BJ (cell line): ENCODE measurements around the gene PPFIA2. TPM values are rescaled to one million over a fixed set of nuclear protein-coding genes. Genes with fewer than 3 reads are reported as not detected.
"Not testable (repeated sequence)": the region's sequence is repeated elsewhere in the genome, so short reads cannot be mapped to it uniquely, and the experiment has no call there.

Experiments used
- CTCF ChIA-PET: fragments of 350-600 bp; formaldehyde crosslinking; extraction: SDS; loops from one replicate; lab custom pipeline; 2021; ENCODE audit warnings: antibody characterized with exemption, inconsistent platforms; lab: Yijun Ruan, JAX
- POLR2A ChIA-PET: fragments of 300-600 bp; sonication (Branson Sonifier 250); formaldehyde crosslinking; extraction: SDS; loops from one replicate; lab custom pipeline; 2021; ENCODE audit warnings: antibody characterized with exemption; lab: Charles Lee
- DNase-seq: peaks from one replicate; pipeline ENCODE4 v3.0.0-alpha.2; 2011; ENCODE audit warnings: low read depth
- H3K27me3 ChIP-seq: 2 replicates; pipeline ENCODE4 v1.6.0; 2011; ENCODE audit warnings: low read length; ENCODE audit not compliant: control insufficient read depth, insufficient read depth
- H3K36me3 ChIP-seq: 2 replicates; pipeline ENCODE4 v1.5.1; 2011; ENCODE audit warnings: low read length; ENCODE audit not compliant: control insufficient read depth, insufficient read depth
- H3K4me3 ChIP-seq: 2 replicates; pipeline ENCODE4 v1.5.1; 2011; ENCODE audit warnings: low read depth, mild to moderate bottlenecking, control low read depth, low read length
- CTCF ChIP-seq: IDR thresholded peaks from 2 replicates; pipeline ENCODE4 v1.5.1; 2011; ENCODE audit warnings: low read depth, mild to moderate bottlenecking, control low read depth, inconsistent platforms, low read length, moderate library complexity; ENCODE audit not compliant: insufficient read depth
- polyA plus RNA-seq: library from polyadenylated mRNA; depleted of rRNA; stranded (reverse); fragments of >200 nt; gene quantifications from 2 replicates; pipeline ENCODE4 v1.2.3, GENCODE V29; 2011

PPFIA2 gene
- polyA plus RNA-seq, 1 experiment: not detected

GRCh38 chr12:81212996-81213696 lies 546.0 kb downstream of the PPFIA2 start:
- no peak overlapping the region for H3K4me3 ChIP-seq
- peak; percentile 12 for DNase-seq
- no peak for TF ChIP-seq CTCF
- H3K27me3 ChIP-seq: no peaks in the 10 kb centered on the region
- CTCF ChIA-PET: no interaction called here
- H3K36me3 ChIP-seq: no peaks in the 10 kb centered on the region
- POLR2A ChIA-PET: no interaction called here

GRCh38 chr12:81211306-81211705 lies 547.8 kb downstream of the PPFIA2 start:
- H3K4me3 ChIP-seq: no peak overlapping the region
- POLR2A ChIA-PET: no interaction called here

GRCh38 chr12:81209772-81210225 lies 549.4 kb downstream of the PPFIA2 start:
- H3K4me3 ChIP-seq, H3K36me3 ChIP-seq, DNase-seq, H3K27me3 ChIP-seq, CTCF ChIA-PET, POLR2A ChIA-PET: not testable (repeated sequence)

More at GRCh38 chr12:81211306-81211705, 547.8 kb downstream of the PPFIA2 start:
- Histone ChIP-seq H3K36me3 (no peaks in the 10 kb centered on the region), H3K27me3 (no peaks in the 10 kb centered on the region)
- CTCF ChIA-PET: no interaction called here
- no peak for TF ChIP-seq CTCF
- no peak for DNase-seq

GRCh38 chr12:81209012-81209411 lies 550.1 kb downstream of the PPFIA2 start:
- ChIA-PET CTCF (interaction anchor here (0.6 kb wide), 1 partner anchor 11 kb away, joined by 3 read pairs; no protein-coding TSS in a partner anchor), POLR2A (interaction anchor here (0.7 kb wide), 1 partner anchor 298 kb away, joined by 7 read pairs; no protein-coding TSS in a partner anchor)
- Histone ChIP-seq H3K27me3 (no peaks in the 10 kb centered on the region), H3K36me3 (no peaks in the 10 kb centered on the region), H3K4me3 (no peak overlapping the region)
- peak; percentile 9 for DNase-seq
- no peak for TF ChIP-seq CTCF

GRCh38 chr12:81208187-81208911 lies 550.8 kb downstream of the PPFIA2 start:
- no peak for TF ChIP-seq CTCF
- no peak for DNase-seq
- ChIA-PET CTCF (interaction anchor here (0.6 to 0.7 kb wide), 2 partner anchors 12 to 79 kb away, joined by 3 read pairs; no protein-coding TSS in a partner anchor), POLR2A (interaction anchor here (0.7 kb wide), 1 partner anchor 297 kb away, joined by 7 read pairs; no protein-coding TSS in a partner anchor)
- Histone ChIP-seq H3K27me3 (no peaks in the 10 kb centered on the region), H3K36me3 (no peaks in the 10 kb centered on the region), H3K4me3 (no peak overlapping the region)
